HG03060 (cell line): ENCODE measurements around the gene HSPA1B.

ENCODE experiments used
- ATAC-seq: cut with Tn5 transposase; IDR thresholded peaks from one replicate; pipeline ENCODE4 v1.9.1; 2021; ENCODE audit warnings: low read depth, moderate number of reproducible peaks; ENCODE audit not compliant: unreplicated experiment

The HSPA1B gene

DNA sequence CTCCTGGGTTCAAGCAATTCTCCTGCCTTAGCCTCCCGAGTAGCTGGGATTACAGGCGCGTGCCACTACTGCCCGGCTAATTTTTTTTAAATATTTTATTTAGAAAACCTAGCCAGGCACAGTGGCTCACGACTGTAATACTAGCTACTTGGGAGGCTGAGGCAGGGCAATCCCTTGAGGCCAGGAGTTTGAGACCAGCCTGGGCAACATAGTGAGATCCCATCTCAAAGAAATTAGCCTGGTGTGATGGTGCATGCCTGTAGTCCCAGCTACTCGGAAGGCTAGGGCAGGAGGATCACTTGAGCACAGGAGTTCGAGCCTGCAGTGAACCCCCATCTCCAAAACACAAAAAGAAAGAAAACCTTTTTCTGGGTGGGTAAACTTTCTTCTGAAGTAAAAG is 48.8 kb downstream of the HSPA1B start:
- ATAC-seq: no peak

DNA sequence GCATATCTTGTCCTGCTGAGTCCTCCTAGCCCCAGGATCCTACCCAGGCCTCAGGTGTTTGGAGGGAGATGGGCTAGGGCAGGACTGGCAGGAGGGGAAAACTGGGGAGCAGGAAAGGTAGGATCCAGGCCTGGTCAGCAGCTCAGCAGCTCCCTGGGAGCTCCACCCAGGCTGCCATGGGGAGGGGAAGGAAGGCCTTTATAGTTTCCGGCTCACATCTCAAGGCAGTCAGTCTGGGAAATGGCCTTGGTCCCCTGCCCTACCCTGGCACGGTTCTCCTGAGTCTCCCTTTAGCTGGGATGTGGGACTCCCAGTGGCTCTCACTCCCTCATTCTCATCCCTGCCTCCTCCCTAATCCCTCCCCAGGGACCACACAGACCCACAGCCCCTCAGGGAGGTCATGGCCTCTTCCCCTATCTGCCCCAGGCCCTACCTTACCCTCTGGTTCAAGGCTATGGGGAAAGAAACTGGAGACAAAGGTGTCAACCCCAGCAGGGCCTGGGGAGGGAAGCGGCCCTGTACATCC is 49.6 kb downstream of the HSPA1B start:
- ATAC-seq: no peak

DNA sequence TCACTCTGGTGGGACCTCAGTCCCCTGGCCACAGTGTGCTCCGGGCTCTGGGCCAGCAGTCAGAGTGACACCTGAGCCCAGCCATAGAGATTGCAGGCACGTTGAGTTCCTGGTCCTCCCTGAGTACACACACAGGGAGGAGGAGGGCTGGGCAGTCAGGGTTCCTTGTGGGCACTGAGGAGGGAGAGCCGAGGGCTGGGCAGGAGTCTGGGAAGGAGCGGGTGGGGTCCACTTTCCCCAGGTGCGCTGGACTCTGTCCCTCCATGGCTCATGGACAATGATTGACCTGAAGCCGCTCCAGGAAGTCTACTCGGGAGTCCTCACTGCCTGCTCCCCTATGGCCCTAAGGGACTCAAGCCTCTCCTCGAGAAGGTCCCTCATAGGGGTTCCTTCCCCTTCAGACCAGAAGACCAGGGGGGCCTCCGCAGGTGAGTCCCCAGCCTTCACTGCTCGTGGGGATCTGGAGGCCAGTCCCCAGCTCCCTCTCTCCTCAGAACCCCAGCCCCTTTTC is 50.2 kb downstream of the HSPA1B start:
- no peak for ATAC-seq

DNA sequence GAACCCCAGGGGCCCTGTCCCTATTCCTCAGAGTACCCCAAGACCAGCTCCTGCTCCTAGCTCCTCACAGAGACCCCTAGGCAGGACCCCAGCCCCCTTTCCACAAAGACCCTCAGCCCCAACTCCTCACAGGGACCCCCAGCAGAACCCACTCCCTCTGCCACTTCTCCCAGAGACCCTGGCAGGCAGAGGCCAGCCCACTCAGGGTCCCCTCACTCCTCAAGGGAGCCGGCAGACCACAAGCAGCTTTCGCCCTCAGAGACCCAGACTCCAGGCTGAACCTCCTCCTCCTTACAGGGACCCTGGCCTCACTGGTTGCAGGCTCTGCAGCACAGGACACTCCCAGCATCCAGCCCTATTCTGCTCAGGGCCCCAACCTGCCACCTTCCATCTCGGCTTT is 50.7 kb downstream of the HSPA1B start:
- ATAC-seq: no peak

DNA sequence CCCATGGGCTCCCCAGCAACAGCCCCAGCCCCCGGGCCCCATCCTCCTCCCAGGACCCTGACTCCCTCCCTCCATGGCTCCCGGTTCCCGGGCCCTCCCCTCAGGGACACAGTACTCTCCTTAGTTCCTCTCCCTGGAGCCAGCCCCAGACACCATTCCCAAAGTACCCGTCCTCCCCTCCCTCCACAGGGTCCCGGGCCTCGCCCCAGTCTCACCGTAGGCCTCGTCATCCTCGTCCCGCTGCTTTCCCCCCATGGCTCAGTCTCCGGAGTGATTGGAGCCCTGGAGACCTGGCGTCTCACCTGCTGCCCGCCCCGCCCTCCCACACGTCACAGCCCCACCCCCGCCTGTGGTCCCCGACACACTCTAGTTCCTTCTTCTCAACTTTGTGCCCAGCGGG is 51.2 kb downstream of the HSPA1B start, which contains the start of gene SLC44A4:
Gene SLC44A4, minus strand, starts transcription at position 272 of the 400 bp plus-strand sequence. Its CDS starts 17 bp downstream, at position 255.
- no peak for ATAC-seq

DNA sequence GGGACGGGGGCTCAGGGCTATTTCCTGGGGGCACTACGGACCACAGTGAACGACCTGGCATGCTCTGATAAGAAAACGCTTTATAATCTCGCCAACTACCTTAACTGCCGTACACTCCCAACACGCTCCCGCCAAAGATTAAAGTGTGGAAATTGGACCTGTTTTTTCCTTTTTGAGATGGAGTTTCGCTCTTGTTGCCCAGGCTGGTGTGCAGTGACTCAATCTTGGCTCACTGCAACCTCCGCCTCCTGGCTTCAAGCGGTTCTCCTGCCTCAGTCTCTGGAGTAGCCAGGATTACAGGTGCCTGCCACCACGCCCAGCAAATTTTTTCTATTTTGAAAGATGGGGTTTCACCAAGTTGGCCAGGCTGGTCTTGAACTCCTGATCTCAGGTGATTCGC is 51.6 kb downstream of the HSPA1B start:
- no peak for ATAC-seq
